B cell (primary cell): ENCODE measurements around the gene SERPINA7. TPM values are rescaled to one million over a fixed set of nuclear protein-coding genes. Genes with fewer than 3 reads are reported as not detected.
"Not testable (repeated sequence)": the region's sequence is repeated elsewhere in the genome, so short reads cannot be mapped to it uniquely, and the experiment has no call there.

Experiments
- ATAC-seq: fragments of 200-7000 bp; cut with Tn5 transposase; one replicate; pipeline ENCODE4 v1.10.0; 2021; ENCODE audit warnings: low read depth, mild to moderate bottlenecking, moderate number of reproducible peaks, moderate library complexity
- CTCF ChIA-PET: fragments of 350-600 bp; sonication (Branson Sonifier 250); formaldehyde crosslinking; loops from one replicate; lab custom pipeline; 2021; ENCODE audit warnings: antibody characterized with exemption, inconsistent platforms; lab: Charles Lee
- POLR2A ChIA-PET: fragments of 350-600 bp; sonication (Branson Sonifier 250); formaldehyde crosslinking; loops from one replicate; lab custom pipeline; 2021; ENCODE audit warnings: antibody characterized with exemption; lab: Charles Lee
- DNase-seq: peaks from one replicate; pipeline ENCODE4 v3.0.0; 2013
- H2AFZ ChIP-seq: 2 replicates; pipeline ENCODE4 v1.6.1; 2012; ENCODE audit warnings: mild to moderate bottlenecking, low read depth, low read length; ENCODE audit not compliant: insufficient read depth, poor library complexity, severe bottlenecking
- H3K27ac ChIP-seq, 2 donors: 1 replicate in 1 of 2; 2 replicates in 1 of 2; pipeline ENCODE4 v1.5.1; 2012 to 2013; ENCODE audit warnings: low read length in 2 of 2, mild to moderate bottlenecking in 2 of 2, moderate library complexity in 1 of 2
- H3K27me3 ChIP-seq, 4 experiments: fragments of 200-600 bp in 1 of 4; sonication (generic) in 1 of 4; replicated peaks in 1 of 4; 1 replicate in 2 of 4; 2 replicates in 2 of 4; pipeline versions ENCODE4 v1.6.1 to v1.7.0; 2013 to 2016; ENCODE audit warnings: low read length in 3 of 4, mild to moderate bottlenecking in 2 of 4, mixed read lengths in 1 of 4, moderate library complexity in 1 of 4; ENCODE audit not compliant: insufficient read depth in 4 of 4, control insufficient read depth in 3 of 4; ENCODE audit errors: control extremely low read depth in 1 of 4
- H3K36me3 ChIP-seq, 2 experiments: replicated peaks in 1 of 2; 1 replicate in 1 of 2; 2 replicates in 1 of 2; pipeline versions ENCODE4 v1.6.1 to v1.7.1; 2013; ENCODE audit warnings: low read length in 1 of 2; ENCODE audit not compliant: insufficient read depth in 2 of 2, control insufficient read depth in 1 of 2; ENCODE audit errors: control extremely low read depth in 1 of 2, extremely low read depth in 1 of 2
- H3K4me1 ChIP-seq, 2 donors: fragments of 200-600 bp in 1 of 2; sonication (generic) in 1 of 2; 1 replicate in 1 of 2; 2 replicates in 1 of 2; pipeline versions ENCODE4 v1.5.1 to v1.6.1; 2013 to 2017; ENCODE audit warnings: low read length in 2 of 2; ENCODE audit not compliant: control insufficient read depth in 2 of 2, insufficient read depth in 2 of 2
- H3K4me2 ChIP-seq: replicated peaks from 2 replicates; pipeline ENCODE3; 2012; ENCODE audit warnings: mild to moderate bottlenecking, low read depth, low read length; ENCODE audit not compliant: poor library complexity, severe bottlenecking
- H3K4me3 ChIP-seq, 5 experiments: fragments of 200-600 bp in 1 of 5; sonication (generic) in 1 of 5; 1 replicate in 3 of 5; 2 replicates in 2 of 5; pipeline versions ENCODE4 v1.5.1 to v1.7.0; 2011 to 2016; ENCODE audit warnings: low read length in 4 of 5, mild to moderate bottlenecking in 4 of 5, low read depth in 2 of 5, control low read depth in 1 of 5, moderate library complexity in 1 of 5; ENCODE audit not compliant: insufficient read depth in 1 of 5; ENCODE audit errors: control extremely low read depth in 1 of 5, extremely low read depth in 1 of 5
- H3K79me2 ChIP-seq: fragments of 200-600 bp; sonication (generic); one replicate; pipeline ENCODE4 v1.6.0; 2016; ENCODE audit warnings: low read length; ENCODE audit not compliant: control insufficient read depth, insufficient read depth
- H3K9ac ChIP-seq: fragments of 200-600 bp; sonication (generic); 2 replicates; pipeline ENCODE4 v1.6.1; 2017; ENCODE audit warnings: mild to moderate bottlenecking, low read length, moderate library complexity
- H3K9me3 ChIP-seq, 3 donors: one replicate each; pipeline versions ENCODE4 v1.6.1 to v1.7.1; 2013; ENCODE audit warnings: low read length in 2 of 3; ENCODE audit not compliant: control insufficient read depth in 2 of 3, insufficient read depth in 1 of 3; ENCODE audit errors: control extremely low read depth in 1 of 3
- H4K20me1 ChIP-seq: 2 replicates; pipeline ENCODE4 v1.6.0; 2012; ENCODE audit warnings: mild to moderate bottlenecking, low read length; ENCODE audit not compliant: insufficient read depth, control insufficient read depth, poor library complexity, severe bottlenecking
- H3K27ac Mint-ChIP-seq: one replicate; pipeline ENCODE4 v1.8.0; 2021; ENCODE audit warnings: mixed read lengths
- H3K27me3 Mint-ChIP-seq: one replicate; pipeline ENCODE4 v1.8.0; 2021; ENCODE audit warnings: mixed read lengths
- H3K4me1 Mint-ChIP-seq: one replicate; pipeline ENCODE4 v1.8.0; 2021; ENCODE audit warnings: mixed read lengths
- H3K4me3 Mint-ChIP-seq: one replicate; pipeline ENCODE4 v1.8.0; 2021; ENCODE audit warnings: mixed read lengths
- H3K9me3 Mint-ChIP-seq: one replicate; pipeline ENCODE4 v1.8.0; 2022; ENCODE audit warnings: mixed read lengths; ENCODE audit not compliant: insufficient read depth
- EZH2 ChIP-seq: IDR thresholded peaks from 2 replicates; pipeline ENCODE4 v1.6.1; 2012; ENCODE audit warnings: borderline replicate concordance, low read depth, mild to moderate bottlenecking, moderate library complexity, low read length; ENCODE audit not compliant: insufficient read depth, poor library complexity, severe bottlenecking
- WGBS: methylation state at CpG from one replicate; pipeline ENCODE4 v1.1.5; 2013; ENCODE audit warnings: missing lambda C conversion rate; ENCODE audit not compliant: insufficient coverage; 5-methylcytosine and 5-hydroxymethylcytosine counted together
- intact Hi-C: fragments of 100-400 bp; cut with micrococcal nuclease; formaldehyde crosslinking; loops from one replicate; pipeline ENCODE4 v1.10.0; 2022
- polyA plus RNA-seq: library from polyadenylated mRNA; depleted of rRNA; stranded (reverse); fragments of >200 nt; gene quantifications from 2 replicates; pipeline ENCODE4 v1.2.3, GENCODE V29; 2012
- total RNA-seq, 2 donors: library from RNA; stranded (reverse); fragments of 120-200 nt in 1 of 2; gene quantifications; 1 replicate in 1 of 2; 2 replicates in 1 of 2; pipeline versions ENCODE4 v1.2.3 to v1.2.4, GENCODE V29; 2013 to 2022
- TF ChIP-seq, protein P1 (sequence below): fragments of 200-600 bp; IDR thresholded peaks from one replicate; pipeline ENCODE4 v1.8.0; 2022; ENCODE audit warnings: antibody characterized with exemption, mild to moderate bottlenecking

Gene SERPINA7
- total and polyA plus RNA-seq, 2 donors (not counting 1 experiment from before 2014, with no cell fraction given) = not detected

DNA sequence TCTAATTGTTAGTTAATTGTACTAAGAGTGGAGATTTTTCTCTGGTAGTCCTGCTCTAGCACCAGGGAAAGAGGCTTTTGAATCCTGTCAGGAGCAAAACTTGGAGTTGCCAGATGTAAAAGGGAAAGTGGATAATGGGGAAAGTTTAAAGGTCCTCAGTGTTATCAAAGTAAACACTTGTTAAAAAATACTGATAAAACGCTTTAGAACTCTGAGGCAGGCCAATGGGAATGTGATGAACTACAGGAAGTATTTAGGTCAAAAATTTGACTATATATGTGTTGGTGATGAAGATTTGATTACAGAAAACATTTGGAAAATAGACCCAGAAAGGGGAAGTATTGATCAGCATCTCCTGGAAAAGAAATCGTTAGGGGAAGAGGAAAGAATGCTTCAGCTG is 32.8 kb downstream of the SERPINA7 start:
- Histone ChIP-seq H3K36me3 (no peaks in the 10 kb centered on the region), H4K20me1 (no peaks in the 10 kb centered on the region), H3K9me3 (no peaks in the 10 kb centered on the region), H3K9ac (no peak overlapping the region), H3K79me2 (no peaks in the 10 kb centered on the region), H3K27ac (no peak overlapping the region), H3K4me2 (no peak overlapping the region), H2AFZ (no peak overlapping the region), H3K27me3 (no peaks in the 10 kb centered on the region), H3K4me3 (no peak overlapping the region), H3K4me1 (no peaks in the 10 kb centered on the region)
- Mint-ChIP-seq H3K9me3 (peaks cover 2% of the 10 kb centered on the region), H3K27ac (no peak overlapping the region), H3K4me3 (no peak overlapping the region), H3K27me3 (no peaks in the 10 kb centered on the region), H3K4me1 (no peaks in the 10 kb centered on the region)
- TF ChIP-seq, protein P1, sequence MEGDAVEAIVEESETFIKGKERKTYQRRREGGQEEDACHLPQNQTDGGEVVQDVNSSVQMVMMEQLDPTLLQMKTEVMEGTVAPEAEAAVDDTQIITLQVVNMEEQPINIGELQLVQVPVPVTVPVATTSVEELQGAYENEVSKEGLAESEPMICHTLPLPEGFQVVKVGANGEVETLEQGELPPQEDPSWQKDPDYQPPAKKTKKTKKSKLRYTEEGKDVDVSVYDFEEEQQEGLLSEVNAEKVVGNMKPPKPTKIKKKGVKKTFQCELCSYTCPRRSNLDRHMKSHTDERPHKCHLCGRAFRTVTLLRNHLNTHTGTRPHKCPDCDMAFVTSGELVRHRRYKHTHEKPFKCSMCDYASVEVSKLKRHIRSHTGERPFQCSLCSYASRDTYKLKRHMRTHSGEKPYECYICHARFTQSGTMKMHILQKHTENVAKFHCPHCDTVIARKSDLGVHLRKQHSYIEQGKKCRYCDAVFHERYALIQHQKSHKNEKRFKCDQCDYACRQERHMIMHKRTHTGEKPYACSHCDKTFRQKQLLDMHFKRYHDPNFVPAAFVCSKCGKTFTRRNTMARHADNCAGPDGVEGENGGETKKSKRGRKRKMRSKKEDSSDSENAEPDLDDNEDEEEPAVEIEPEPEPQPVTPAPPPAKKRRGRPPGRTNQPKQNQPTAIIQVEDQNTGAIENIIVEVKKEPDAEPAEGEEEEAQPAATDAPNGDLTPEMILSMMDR = no peak
- no peak for TF ChIP-seq EZH2
- intact Hi-C loops = no loop called here
- ATAC-seq (no peak), DNase-seq (no peak)
- POLR2A ChIA-PET = no interaction called here
- CTCF ChIA-PET = no interaction called here
- no CpG with 5 or more reads among the region's 2 CpGs for WGBS

DNA sequence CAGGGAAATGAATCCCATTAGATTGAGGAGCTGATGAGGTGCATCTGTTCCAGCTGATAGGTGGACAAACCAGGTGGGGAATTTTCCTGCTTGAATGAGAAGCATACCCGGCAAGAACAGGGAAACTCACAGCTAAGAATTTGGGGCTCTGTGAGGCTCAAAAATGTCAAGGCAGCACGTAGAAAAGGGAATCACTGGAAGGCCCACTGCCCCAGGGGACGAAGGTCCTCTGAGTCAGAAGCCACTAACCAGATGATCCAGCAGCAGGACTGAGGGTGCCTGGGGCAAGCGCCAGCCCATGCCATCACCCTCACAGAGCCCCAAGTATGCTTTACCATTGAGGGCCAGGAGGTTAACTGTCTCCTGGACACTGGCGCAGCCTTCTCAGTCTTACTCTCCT is 37.9 kb downstream of the SERPINA7 start:
- ATAC-seq, H2AFZ ChIP-seq, H3K4me3 ChIP-seq, intact Hi-C loops, H3K4me2 ChIP-seq, H3K9me3 Mint-ChIP-seq, H3K4me3 Mint-ChIP-seq, H3K27ac ChIP-seq, H3K27me3 Mint-ChIP-seq, DNase-seq, H3K9me3 ChIP-seq, CTCF ChIA-PET, H3K4me1 ChIP-seq, H3K79me2 ChIP-seq, H3K27ac Mint-ChIP-seq, H3K36me3 ChIP-seq, H3K9ac ChIP-seq, POLR2A ChIA-PET, H4K20me1 ChIP-seq, H3K27me3 ChIP-seq, H3K4me1 Mint-ChIP-seq: not testable (repeated sequence)
- 100% methylated on average over 1 of the region's 5 CpGs for WGBS
